ENCODE data around the gene AMBRA1.

AMBRA1 gene, protein sequence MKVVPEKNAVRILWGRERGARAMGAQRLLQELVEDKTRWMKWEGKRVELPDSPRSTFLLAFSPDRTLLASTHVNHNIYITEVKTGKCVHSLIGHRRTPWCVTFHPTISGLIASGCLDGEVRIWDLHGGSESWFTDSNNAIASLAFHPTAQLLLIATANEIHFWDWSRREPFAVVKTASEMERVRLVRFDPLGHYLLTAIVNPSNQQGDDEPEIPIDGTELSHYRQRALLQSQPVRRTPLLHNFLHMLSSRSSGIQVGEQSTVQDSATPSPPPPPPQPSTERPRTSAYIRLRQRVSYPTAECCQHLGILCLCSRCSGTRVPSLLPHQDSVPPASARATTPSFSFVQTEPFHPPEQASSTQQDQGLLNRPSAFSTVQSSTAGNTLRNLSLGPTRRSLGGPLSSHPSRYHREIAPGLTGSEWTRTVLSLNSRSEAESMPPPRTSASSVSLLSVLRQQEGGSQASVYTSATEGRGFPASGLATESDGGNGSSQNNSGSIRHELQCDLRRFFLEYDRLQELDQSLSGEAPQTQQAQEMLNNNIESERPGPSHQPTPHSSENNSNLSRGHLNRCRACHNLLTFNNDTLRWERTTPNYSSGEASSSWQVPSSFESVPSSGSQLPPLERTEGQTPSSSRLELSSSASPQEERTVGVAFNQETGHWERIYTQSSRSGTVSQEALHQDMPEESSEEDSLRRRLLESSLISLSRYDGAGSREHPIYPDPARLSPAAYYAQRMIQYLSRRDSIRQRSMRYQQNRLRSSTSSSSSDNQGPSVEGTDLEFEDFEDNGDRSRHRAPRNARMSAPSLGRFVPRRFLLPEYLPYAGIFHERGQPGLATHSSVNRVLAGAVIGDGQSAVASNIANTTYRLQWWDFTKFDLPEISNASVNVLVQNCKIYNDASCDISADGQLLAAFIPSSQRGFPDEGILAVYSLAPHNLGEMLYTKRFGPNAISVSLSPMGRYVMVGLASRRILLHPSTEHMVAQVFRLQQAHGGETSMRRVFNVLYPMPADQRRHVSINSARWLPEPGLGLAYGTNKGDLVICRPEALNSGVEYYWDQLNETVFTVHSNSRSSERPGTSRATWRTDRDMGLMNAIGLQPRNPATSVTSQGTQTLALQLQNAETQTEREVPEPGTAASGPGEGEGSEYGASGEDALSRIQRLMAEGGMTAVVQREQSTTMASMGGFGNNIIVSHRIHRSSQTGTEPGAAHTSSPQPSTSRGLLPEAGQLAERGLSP (N-terminal part only)

DNA sequence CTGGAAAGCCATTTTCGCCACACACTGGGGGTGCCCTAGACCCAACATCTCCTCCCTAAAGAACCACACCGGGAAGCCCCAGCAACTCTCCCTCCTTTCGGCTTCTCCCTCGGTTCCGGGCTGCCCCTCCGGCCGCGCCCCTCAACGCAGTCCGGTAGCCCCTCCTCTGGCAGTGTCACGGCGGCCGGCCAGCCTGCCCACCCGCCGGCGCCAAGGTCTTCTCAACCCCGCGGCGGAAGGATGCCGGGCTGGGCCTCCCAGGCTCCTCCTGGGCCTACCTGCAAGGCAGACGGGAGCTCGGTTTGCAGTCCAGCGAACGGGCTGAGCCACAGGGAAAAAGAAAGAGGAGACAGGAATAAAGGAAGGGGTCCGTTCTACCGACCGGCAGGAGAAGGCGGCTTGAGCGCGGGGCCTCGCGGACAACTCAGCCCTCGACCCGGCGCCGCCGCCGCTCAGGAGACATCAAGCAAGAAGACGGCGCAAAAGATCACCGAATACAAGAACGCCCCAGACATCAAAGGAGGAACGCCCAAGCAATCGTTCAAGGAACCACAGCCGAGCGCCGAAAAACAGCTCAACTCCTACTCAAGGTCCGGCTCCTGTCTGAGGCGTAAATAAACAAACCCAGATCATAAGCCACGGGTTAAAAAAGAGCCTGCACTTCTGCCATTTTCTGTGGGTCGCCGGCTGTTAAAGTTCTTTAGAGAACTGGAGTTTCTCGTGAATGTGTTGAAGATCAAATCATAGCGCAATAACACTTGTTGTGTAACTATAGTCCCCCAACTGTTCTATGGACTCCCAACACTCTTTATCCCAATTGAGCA lies at the start of gene AMBRA1:
AMBRA1 (minus strand) TSS at position 474 of the 824 bp plus-strand sequence. CDS start 45,643 bp downstream, outside the sequence.
- DNase-seq, result peak; percentile 89

DNA sequence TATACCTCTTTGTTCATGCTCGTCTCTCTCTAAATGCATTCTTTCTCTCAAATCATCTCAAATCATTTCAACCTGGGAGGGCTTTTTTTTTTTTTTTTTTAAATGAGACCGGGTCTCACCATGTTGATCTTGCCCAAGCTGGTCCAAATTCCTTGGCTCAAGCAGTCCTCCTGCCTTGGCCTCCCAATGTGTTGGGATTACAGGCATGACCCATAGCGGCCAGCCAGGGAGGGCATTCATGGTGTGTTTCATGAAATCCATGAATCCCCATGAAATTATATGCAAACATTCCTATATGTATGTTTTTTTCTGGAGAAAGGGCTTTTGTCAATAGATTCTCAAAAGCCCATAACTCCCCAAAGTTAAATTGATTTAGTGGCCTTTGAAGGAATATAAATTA lies 49.7 kb upstream of the AMBRA1 start:
- no peak for DNase-seq

DNA sequence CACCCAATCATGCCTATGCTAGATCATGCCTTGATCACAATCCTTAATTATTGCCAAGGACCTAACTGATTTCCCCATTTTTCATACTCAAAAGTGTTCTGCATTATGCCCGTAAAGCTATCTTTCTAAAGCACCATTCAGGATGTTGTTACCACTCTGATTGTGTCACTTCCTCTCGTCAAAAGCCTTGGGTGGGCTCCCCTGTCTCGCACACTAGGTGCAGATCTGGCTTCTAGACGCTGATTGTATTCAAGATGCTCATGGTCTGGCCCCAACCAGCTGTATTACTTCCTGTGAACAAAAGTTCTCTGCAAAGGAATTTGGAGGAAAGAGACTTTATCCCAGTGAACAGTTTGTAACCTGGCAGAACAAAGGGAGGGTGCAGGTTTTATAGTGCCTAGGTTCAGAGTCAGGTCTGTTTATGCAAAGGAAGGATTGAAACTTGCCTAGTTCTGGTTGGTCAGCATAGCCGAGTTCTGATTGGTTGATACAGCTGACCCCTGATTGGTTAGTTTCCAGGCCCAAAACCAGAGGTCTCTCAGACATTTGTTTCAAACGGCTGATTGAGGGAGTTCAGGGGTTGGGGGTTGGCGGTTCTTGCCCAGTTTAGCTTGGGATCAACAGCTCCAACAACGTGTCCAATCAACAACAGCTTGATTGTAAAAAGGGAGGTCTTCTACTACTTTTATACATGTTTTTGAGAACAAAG lies 49.0 kb upstream of the AMBRA1 start:
- DNase-seq, result no peak

DNA sequence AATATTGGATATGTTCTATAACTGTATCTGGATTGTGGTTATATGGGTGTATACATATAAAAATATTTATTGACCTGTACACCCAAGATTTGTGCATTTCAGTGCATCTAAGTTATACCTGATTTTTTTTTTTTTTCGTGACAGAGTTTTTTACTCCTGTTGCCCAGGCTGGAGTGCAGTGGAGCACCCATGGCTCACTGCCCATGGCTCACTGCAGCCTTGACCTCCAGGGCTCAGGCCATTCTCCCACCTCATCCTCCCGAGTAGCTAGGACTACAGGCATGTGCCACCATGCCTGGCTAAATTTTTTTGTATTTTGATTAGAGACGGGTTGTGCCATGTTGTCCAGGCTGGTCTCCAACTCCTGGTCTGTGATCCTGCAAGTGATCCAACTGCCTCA lies 47.8 kb upstream of the AMBRA1 start:
- DNase-seq, result no peak

DNA sequence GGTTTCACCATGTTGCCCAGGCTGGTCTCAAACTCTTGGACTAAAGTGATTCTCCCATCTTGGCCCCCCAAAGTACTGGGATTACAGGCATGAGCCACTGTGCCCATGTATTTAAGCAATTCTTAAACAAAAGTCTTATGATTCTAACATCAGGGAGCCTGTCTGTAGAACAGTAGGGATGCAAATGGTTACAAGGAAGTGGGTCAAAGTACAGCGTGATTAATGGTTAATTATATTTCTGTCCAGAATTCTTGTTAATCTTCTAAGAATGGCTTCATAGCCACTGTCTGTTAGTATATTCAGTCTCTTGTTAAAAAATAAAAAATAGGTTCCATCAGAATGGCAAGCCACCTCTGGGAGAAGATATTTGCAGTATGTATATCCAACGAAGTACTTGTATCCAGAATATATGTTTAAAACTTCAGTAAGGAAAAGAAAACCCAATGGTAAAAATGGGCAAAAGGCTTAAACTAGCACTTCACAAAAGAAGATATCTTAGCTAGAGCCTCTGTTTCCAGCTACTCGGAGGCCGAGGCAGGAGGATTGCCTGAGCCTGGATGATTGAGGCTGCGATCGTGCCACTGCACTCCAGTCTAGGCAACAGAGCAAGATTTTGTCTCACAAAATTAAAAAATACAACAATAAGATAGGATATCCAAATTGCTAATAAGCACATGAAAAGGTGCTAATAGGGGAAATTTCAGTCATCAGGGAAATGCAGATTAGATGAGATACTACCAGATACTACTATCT lies 46.4 kb upstream of the AMBRA1 start:
- DNase-seq, result no peak

DNA sequence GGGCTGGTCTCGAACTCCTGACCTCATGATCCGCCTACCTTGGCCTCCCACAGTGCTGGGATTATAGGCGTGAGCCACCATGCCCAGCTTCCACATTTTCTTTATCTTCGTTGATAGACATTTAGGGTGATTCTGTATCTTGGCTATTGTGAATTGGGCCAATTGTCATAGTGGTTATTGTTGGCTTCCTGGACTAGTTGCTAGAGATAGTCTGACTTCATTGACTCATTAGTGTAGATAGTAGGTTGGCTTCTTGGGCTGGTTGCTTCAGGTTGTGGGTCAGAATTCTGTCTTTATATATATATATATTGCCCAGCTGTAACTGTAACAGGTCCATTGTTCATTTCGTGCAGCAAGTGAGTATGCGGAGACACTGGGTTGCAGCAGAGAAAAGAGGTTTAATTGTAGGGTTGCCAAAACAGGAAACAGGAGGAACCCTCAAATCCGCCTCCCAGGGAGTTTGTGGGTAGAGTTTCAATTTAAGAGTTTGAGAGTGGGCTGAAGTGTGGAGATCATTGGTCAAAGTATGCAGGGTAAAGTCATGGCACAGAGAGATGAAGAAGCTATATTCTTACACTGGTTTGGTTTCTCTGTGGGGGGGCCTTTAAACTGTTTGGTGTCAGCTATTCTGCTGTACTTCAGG lies 45.5 kb upstream of the AMBRA1 start:
- DNase-seq, result no peak

DNA sequence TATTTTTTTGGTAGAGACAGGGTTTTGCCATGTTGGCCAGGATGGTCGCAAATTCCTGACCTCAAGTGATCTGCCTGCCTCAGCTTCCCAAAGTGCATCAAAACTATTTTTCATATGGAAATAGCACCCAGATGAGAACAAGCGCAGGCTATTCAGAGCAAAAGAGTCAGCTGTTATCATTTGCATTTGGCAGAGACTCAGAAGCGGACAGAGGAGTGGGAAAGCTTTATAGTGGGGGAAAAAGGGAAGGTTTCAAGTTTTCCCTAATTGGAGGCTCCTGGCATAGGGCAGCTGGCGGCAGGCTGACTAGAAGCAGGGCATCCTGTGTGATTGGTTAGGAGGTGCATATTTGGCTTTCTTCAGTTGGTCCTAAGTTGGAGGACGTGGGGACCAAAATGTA lies 43.7 kb upstream of the AMBRA1 start:
- no peak for DNase-seq

DNA sequence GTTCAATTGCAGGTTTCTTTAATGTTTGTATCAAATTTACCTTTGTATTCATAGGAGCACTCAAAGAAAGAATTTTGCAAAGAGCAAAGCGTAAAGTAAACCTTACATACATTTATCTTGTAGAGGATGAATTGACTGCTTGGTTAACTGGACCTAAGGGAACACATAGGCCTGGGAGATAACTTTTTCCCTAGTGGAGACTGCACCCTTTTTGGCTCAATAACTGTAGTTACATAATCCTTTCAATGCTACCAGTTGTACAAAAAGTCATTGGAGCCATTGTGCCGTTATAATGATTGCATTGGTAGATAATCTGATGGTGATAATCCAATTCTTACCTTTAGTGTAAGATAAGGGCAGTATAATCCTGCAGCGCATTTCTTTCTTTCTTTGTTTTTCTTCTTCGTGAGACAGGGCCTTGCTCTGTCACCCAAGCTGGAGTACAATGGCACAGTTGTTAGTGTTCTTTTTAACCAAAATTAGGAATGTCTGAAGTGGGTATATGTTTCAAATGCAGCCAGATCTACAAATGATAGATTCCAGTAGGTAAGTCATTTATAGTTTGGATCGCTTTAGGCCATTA lies 41.8 kb upstream of the AMBRA1 start:
- no peak for DNase-seq

DNA sequence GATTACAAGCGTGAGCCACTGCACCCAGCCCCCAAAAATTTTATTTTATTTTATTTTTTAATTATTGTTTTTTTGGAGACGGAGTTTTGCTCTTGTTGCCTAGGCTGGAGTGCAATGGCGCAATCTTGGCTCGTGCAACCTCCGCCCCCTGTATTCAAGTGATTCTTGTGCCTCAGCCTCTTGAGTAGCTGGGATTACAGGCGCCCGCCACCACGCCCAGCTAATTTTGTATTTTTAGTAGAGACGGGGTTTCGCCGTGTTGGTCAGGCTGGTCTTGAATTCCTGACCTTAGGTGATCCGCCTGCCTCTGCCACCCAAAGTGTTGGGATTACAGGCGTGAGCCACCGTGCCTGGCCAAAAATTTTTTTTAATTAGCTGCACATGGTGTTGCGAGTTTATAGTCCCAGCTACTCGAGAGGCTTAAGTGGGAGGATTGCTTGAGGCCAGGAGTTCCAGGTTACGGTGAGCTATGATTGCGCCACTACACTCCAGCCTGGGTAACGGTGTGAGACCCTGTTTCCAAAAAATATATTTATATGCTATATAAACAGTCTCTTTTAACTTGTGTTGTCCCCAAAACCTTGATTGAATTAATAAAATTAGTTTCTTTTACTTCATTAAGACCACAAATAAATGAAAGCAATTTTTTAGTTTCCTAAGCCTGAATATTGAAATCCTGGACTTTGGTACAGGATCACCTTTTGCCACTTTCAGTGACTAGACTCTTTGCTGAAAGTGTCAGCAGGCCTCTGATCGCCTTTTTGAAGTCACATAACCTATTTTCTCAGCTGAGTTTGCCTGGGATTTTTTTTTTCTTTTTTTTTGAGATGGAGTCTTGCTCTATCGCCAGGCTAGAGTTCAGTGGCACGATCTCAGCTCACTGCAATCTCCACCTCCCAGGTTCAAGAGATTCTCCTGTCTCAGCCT lies 39.7 kb upstream of the AMBRA1 start:
- DNase-seq, result no peak

DNA sequence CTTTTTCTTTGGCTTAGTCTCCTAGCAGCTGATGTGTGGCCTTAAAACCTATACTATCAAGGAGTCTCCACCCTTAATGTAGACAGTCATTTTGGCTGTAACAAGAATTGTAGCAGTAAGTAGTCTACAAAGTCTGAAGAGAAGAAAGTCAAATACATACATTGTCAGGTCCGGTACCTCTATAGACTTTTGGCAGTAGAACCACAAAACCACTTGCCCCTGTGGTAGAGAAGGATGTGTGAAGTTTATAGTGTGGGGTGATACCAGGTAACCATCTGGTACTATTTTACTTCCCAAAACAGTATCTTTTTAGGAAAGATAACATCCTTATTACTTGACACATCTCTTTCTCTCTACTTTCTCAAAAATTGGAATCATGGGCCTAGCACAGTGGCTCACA lies 38.7 kb upstream of the AMBRA1 start:
- DNase-seq, result peak; percentile 14

DNA sequence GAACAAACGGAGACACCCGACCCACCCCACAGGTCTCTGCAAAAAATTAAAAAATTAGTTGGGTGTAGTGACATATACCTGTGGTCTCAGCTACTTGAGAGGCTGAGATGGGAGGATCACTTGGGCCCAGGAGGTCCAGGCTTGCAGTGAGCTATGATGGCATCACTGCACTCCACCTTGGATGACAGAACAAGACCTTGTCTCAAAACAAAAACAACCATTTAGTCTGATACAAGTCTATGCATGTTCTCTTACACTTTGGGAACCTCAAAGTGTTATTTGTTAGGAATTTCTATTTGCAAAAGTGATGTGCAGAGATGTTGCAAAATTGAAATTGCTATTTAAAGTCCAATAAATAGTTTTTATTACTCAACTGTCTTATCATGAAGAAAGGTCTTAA lies 37.9 kb upstream of the AMBRA1 start:
- DNase-seq, result no peak

DNA sequence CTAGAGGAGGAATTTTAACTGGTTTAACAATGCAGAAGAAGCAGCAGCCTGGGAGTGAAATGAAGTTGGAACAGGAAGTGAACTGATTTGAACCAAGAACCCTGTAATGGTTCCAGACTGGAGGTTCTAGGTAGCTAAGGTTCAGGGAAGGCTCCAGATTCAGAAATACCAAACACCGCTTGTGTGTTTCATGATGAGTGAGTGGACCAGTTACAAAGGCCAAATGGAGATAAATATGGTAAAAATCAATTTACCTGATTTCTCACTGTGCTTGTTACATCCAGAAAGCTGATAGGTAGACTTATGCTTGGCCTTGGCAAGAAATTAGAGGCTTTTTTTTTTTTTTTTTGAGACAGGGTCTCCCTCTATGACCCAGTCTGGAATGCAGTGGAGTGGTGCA lies 36.4 kb upstream of the AMBRA1 start:
- no peak for DNase-seq

DNA sequence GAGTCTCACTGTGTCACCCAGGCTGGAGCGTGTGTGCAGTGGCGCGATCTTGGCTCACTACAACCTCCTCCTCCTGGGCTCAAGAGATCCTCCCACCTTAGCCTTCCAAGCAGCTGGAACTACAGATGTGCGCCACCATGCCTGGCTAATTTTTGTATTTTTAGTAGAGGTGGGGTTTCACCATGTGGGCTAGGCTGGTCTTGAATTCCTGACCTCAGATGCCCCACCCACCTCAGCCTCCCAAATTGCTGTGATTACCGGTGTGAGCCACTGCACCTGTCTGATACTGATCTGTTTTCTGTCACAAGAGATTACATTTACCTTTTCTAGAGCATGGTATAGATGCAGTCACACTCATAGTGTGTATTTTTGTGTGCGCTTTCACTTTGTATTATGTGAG lies 35.1 kb upstream of the AMBRA1 start:
- no peak for DNase-seq

DNA sequence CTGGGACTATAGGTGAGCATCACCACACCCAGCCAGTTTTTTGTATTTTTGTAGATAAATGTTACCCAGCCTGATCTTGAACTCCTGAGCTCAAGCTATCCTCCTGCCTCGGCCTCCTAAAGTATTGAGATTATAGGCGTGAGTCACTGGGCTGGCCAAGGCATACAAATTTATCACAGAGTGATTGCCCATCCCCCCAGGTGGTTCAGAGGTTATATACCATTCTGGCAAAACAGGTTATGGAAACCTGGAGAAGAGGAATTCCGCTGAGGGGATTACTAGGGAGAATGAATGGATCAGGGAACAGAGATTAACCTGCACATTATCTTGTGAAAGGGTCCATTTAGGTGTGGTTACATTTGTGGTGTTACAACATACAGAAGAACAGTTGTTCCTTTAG lies 31.6 kb upstream of the AMBRA1 start:
- DNase-seq, result no peak

DNA sequence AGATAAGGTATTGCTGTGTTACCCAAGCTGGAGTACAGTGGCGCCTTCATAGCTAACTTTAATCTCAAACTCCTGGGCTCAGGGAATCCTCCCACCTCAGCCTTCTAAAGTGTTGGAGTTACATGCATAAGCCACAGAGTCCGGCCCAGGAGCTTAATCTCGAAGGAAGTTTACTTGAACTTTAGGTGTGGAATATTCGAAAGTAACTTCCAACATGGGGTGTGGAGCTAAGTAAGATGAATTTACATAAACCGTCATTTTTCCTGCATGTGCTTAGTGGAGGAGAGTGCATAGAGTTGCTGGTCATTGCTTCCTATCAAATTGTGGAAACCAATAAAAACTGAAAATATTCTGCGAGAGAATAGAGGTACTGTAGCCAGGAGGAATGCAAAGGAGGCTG lies 25.0 kb upstream of the AMBRA1 start:
- DNase-seq, result no peak

DNA sequence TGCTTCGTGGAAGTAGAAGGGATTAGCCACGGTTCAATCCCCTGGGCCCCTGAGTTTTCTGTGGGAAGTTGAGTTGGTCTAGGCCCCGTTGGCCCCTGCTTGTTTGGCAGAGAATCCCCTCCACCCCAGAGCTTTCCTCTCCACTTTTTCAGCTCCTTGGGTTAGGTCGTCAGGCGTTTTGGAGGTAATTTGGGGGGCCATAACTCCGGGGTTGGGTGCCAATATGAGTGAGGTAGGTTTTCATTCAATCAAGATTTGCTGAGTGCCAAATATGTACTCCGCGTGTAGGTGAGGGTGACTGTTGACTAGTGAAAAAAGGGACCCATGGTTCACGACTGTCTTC lies 24.1 kb upstream of the AMBRA1 start:
- no peak for DNase-seq

DNA sequence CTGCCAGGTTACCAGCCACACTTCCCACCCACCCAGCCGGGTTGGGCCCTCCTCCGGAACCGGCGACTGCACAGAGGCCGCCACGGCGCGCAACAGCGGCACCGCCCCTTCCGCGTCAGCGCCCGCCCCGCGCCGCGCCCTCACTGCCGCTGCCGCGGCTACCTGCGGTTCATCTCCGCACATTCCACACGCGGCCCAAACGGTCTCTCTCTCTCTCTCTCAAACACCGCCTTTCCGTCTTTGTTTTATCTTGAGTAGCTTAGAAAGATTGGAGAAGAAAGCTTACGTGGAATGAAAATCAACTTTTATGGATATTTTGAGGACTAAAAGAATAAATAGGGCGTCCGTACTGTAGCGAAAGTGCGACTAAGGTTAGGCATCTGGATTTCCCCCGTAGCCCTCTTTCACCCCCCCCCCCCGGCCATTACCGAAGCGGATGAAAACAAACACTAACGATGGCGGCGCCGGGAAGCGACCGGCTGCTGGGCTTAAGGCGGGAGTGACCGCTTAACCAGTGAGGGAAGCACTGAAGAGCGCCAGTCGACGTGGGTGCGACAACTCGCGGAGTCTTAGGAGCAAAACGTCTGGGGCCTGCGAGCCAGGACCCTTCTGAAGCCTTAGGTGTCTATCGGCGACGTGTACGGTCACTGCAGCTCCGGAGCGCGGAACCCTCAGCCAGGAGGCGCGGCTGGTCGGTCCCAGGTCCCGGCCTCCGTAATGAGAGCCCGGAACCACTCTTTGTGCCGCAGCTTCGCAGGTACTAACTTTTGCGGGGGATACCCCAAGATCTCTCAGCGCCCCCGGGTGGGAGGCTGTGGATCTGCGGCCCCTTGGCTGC lies 23.5 kb upstream of the AMBRA1 start, which contains the start of the genes ATG13 and HARBI1:
ATG13 (plus strand) TSS at position 420 of the 838 bp plus-strand sequence. CDS start 26,739 bp downstream, outside the sequence.
HARBI1 (minus strand) TSS at position 94 of the 838 bp plus-strand sequence. CDS start 990 bp downstream, outside the sequence.
- peak; percentile 93 for DNase-seq

Measured in CD4-positive, alpha-beta T cell treated with Interleukin-17A for 1 hour (primary cell).